T-helper 9 cell (primary cell): ENCODE measurements around the gene FARS2.

ENCODE experiments used
- DNase-seq: peaks from one replicate; pipeline ENCODE4 v3.0.0-alpha.2; 2020

The FARS2 gene

GRCh38 chr6:5379647-5380242 lies 118.4 kb downstream of the FARS2 start:
- DNase-seq: no peak

GRCh38 chr6:5383856-5384255 lies 122.5 kb downstream of the FARS2 start:
- no peak for DNase-seq

DNA sequence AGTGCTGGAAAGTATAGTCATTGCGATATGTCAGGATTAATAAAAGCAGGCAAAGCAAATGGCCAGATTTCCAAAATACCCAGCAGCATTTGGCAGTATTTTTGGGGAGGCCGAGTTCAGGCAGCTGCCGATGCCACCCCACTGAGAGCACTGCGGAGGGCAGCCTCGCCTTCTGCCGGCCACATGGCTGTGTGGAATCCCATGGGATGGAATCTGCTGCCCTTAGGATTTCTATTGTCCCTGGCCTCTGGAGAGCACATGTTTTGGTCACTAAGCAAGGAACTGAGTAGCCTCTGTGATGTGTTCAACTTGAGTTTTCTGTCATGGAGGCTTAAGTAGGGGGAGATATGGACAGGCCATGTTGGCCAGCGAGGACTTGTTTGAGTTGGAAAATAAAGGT lies 123.0 kb downstream of the FARS2 start:
- DNase-seq: no peak

GRCh38 chr6:5388326-5388725 lies 127.0 kb downstream of the FARS2 start:
- DNase-seq: no peak

- no peak for DNase-seq
Observed at GRCh38 chr6:5389086-5389745, 127.9 kb downstream of the FARS2 start.

GRCh38 chr6:5390177-5390576 lies 128.9 kb downstream of the FARS2 start:
- DNase-seq: no peak

DNA sequence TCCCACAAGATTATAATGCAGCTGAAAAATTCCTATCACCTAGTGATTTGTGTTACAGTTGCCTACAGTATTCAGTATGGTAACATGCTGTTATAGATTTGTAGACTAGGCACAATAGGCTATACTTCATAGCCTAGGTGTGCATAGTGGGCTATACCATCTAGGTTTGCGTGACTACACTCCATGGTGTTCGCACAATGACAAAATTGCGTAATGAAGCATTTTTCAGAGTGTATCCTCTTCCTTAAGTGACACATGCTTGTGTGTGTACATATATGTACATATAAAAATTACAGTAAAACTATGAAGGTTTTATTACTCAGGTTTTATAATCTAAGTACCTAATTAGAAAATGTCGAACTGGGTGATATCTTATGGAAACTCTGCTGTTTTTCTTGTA lies 133.0 kb downstream of the FARS2 start:
- no peak for DNase-seq

DNA sequence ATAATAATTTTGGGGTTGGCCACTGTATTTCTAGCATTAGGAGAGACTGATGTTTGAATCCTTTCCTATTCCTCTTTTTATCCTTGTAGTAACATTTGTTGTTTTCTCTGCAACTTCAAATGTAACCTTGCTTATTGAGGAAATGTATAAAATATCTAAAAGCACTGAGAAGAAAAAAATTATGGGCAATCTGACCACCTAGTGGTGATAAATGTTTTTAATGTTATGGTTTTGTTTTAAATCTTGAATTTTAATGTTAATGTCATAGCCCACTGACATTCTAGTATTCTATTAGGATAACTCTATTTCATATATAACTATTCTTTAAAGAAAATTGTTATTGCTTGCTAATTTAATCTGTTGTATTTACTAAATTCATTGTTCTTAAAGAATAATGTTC lies 134.4 kb downstream of the FARS2 start:
- DNase-seq: no peak

- no peak for DNase-seq
Observed at GRCh38 chr6:5398530-5398929, 137.2 kb downstream of the FARS2 start.

- no peak for DNase-seq
Observed at GRCh38 chr6:5399391-5399790, 138.1 kb downstream of the FARS2 start.

DNA sequence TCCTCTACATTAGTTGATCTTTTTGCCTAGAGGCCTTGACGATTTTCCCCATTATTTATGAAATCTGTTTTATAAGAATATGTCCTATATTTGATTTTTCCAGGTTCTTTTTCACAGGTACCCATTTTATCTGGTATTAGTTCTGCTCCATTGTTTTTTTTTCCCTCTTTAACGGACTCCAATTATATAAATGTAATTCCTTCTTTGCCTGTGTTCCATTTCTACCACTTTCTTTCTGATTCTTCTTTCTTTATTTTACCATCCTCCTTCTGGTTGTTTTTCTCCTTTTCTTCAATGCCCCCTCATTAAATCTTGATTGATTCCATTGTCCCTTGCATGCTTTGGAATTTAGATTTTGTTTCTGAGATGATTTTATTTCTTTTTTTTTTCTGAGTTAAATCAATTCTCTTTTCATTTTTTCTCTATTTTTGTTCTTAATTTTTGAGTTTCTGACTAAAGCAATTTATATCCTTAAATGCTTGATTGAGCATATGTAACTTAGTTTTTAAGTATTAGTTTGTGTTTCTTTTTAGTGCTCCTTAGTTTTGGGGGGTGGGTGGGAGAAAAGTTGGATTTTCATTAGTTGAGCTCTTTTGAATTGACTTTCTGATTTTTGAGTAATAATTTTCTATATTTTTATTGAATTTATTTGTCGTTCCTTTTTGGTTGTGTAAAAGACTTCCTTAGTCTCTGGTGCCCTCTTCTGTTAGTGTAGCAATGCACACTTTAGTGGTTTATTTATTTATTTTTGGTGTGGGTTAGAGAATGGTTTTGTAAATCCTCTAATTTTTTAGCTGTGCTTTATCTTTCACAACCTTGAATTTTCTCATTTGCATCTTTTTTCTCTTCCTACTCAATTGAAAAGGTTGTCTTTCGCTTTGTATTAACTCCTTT lies 140.8 kb downstream of the FARS2 start:
- DNase-seq: no peak

- DNase-seq: no peak
Observed at GRCh38 chr6:5403076-5403475, 141.8 kb downstream of the FARS2 start.

GRCh38 chr6:5403609-5404008 lies 142.3 kb downstream of the FARS2 start:
- DNase-seq: no peak

DNA sequence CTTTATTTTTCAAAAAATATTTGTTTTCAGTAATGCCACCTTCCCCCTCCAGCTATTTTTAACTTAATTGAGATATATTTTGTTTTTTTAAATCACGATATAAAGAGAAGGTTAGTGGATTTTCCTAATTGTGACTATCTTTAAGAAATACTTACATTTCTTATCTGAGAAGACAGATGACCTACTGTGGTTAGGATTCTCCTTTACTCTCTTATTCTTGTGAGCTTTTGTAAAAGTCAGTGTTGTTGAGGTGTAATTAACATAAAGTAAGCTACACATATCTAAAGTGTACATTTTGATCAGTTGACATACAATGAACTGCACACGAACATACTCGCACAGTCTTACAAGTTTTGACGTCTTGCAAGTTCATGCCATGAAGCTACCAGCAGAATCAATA lies 144.7 kb downstream of the FARS2 start:
- no peak for DNase-seq

GRCh38 chr6:5411414-5411813 lies 150.1 kb downstream of the FARS2 start:
- DNase-seq: no peak

DNA sequence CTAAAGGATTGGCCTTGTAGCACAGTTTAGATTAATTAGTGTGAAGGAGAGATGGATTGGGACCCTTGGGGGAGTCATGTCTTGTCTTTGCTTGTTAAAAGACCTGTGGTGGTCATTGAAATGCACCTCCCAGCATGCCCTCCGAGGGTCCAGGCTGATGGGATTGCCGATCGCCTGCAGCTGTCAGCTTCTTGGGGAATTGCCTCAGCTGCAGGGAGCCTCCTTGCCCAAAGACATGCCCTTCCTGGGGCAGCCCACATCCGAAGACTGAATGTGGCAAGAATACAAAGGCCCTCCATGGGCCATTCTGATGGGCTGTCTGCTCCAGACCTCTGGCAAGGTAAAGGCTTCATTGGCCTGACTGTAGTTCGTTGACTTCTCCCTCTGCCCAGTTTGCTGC lies 150.7 kb downstream of the FARS2 start:
- DNase-seq: no peak

- DNase-seq: no peak
Observed at GRCh38 chr6:5412663-5413062, 151.3 kb downstream of the FARS2 start.

DNA sequence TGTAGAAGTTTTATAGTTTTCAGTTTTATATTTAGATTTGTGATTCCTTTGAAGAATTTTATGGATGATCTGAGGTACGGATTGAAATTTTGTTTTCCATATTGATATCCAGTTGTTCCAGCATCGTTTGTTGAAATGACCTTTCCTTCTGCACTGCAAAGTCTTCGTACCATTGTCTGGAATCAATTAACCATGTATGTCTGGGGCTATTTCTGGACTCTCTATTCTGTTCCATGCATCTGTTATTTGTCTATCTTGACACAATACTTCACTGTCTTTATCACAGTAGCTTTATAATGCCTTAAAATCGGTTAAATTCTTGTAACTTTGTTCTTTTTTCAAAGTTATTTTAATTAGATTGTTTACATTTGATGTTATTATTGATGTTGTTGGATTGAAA lies 154.9 kb downstream of the FARS2 start:
- no peak for DNase-seq

- no peak for DNase-seq
Observed at GRCh38 chr6:5422321-5422915, 161.1 kb downstream of the FARS2 start.

- no peak for DNase-seq
Observed at GRCh38 chr6:5423251-5423650, 161.9 kb downstream of the FARS2 start.

GRCh38 chr6:5424726-5425125 lies 163.4 kb downstream of the FARS2 start:
- DNase-seq: no peak

DNA sequence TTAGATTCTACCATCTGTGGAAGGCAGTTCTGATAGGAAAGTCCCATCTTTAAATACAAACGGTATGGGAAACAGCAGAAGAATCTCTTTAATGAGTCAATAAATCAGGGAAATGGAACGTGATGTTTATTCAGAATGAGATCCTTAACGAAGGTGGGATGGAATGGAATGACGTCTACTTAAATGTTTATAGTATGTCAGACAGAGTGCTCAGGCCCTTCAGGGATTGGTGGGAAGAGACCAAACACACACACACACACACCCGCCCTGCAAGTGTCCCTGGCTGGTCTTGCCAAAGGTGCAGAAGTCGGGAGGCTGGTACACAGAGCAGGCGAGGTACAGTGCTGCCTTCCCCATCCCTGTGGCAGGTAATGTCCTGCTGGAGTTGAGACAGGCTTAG lies 164.0 kb downstream of the FARS2 start:
- DNase-seq: no peak

GRCh38 chr6:5425797-5426196 lies 164.5 kb downstream of the FARS2 start:
- DNase-seq: no peak

DNA sequence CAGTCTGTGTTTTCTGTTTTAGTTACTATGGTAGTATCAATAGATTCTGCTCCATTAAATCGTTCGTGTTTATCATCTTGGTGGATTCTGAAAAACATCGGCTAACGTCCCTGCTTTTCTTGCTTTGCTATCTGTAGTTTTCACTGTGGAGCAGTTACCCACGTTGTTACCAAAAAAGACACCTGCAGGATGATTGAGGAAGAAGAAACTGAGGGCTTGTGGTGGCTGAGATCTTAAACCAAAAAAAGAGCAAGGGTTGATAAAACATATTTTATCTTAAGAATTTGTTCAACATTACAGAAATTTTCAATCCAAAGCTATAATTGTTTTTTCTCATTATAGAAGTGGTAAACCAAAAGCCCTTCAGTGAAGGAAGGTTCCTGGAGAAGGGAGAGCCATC lies 166.3 kb downstream of the FARS2 start:
- DNase-seq: no peak
